Gastrocnemius medialis (tissue), 4 donors: ENCODE measurements around the gene ZBTB7C.

Experiments used
- POLR2A ChIP-seq, 2 donors: fragments of 450-650 bp; IDR thresholded peaks; one replicate each; pipeline ENCODE4 v1.6.1; 2017; ENCODE audit warnings: antibody characterized with exemption in 2 of 2, mild to moderate bottlenecking in 2 of 2, moderate library complexity in 2 of 2
- TF ChIP-seq, protein P1 (sequence below), 5 experiments: fragments of 450-650 bp in 3 of 5; fragments of 200-600 bp in 2 of 5; sonication (generic) in 2 of 5; IDR thresholded peaks in 4 of 5; conservative IDR thresholded peaks in 1 of 5; 1 replicate in 4 of 5; 2 replicates in 1 of 5; pipeline ENCODE4 v1.5.1; 2016 to 2019; ENCODE audit warnings: antibody characterized with exemption in 5 of 5, mild to moderate bottlenecking in 3 of 5, moderate library complexity in 3 of 5

DNA sequence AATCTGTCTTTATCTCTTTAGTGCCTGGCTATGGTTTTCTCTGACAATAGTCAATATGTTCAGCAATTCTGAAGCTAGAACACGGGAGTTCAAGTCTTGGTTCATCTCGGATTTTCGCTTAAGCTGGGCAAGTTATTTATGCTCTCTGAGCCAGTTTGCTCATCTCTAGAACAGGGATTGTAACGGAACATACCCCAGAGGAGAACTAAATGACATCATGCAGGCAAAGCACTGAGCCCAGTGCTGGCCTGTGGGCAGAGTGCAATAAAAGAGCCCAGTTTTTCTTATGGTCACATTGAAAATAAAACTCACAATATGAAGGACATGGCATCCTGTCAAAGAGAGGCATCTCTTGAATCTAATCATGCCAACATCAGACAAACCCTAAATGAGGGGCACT, 143.9 kb downstream of the ZBTB7C start:
- TF ChIP-seq, protein P1, sequence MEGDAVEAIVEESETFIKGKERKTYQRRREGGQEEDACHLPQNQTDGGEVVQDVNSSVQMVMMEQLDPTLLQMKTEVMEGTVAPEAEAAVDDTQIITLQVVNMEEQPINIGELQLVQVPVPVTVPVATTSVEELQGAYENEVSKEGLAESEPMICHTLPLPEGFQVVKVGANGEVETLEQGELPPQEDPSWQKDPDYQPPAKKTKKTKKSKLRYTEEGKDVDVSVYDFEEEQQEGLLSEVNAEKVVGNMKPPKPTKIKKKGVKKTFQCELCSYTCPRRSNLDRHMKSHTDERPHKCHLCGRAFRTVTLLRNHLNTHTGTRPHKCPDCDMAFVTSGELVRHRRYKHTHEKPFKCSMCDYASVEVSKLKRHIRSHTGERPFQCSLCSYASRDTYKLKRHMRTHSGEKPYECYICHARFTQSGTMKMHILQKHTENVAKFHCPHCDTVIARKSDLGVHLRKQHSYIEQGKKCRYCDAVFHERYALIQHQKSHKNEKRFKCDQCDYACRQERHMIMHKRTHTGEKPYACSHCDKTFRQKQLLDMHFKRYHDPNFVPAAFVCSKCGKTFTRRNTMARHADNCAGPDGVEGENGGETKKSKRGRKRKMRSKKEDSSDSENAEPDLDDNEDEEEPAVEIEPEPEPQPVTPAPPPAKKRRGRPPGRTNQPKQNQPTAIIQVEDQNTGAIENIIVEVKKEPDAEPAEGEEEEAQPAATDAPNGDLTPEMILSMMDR (IDR thresholded peaks at IDR 0.05 in 4 of 5, conservative IDR thresholded peaks at IDR 0.05 in 1 of 5) = no peak
- TF ChIP-seq POLR2A (IDR thresholded peaks at IDR 0.05) = no peak
